ENCODE results near the gene FAM117A.

GRCh38 chr17:49779739-49780231, 15.9 kb upstream of the FAM117A start:
- TF ChIP-seq EZH2 (IDR thresholded peaks at IDR 0.05; ENCODE audit: borderline replicate concordance, low read length) = no peak
- TF ChIP-seq CTCF (conservative IDR thresholded peaks at IDR 0.05 in 1 of 2, IDR thresholded peaks at IDR 0.05 in 1 of 2; ENCODE audit: extremely low read depth in 1 of 2, insufficient read depth in 1 of 2, low read depth in 1 of 2, low read length in 2 of 2) = peak; percentile 53 to 78
